DND-41 (cell line): ENCODE data around the gene PDPR.
"Not testable (repeated sequence)": the region's sequence is repeated elsewhere in the genome, so short reads cannot be mapped to it uniquely, and the experiment has no call there.

Experiments
- ATAC-seq: fragments of 200-7000 bp; cut with Tn5 transposase; 3 replicates; pipeline ENCODE4 v1.9.1; 2021; ENCODE audit warnings: low read depth; ENCODE audit not compliant: insufficient read depth
- DNase-seq: peaks from one replicate; pipeline ENCODE4 v3.0.0-alpha.2; 2020
- H2AFZ ChIP-seq: 2 replicates; pipeline ENCODE4 v1.6.0; 2012; ENCODE audit warnings: low read depth, low read length
- H3K27ac ChIP-seq: 2 replicates; pipeline ENCODE4 v1.5.1; 2012; ENCODE audit warnings: low read length, inconsistent platforms
- H3K27me3 ChIP-seq: fragments of 200-600 bp; sonication (generic); 2 replicates; pipeline ENCODE4 v1.6.0; 2012; ENCODE audit warnings: low read length, mild to moderate bottlenecking, inconsistent platforms; ENCODE audit not compliant: insufficient read depth, poor library complexity
- H3K36me3 ChIP-seq: 2 replicates; pipeline ENCODE4 v1.5.1; 2012; ENCODE audit warnings: low read length, inconsistent platforms; ENCODE audit not compliant: insufficient read depth
- H3K4me1 ChIP-seq: 2 replicates; pipeline ENCODE4 v1.5.1; 2012; ENCODE audit warnings: mild to moderate bottlenecking, low read length; ENCODE audit not compliant: insufficient read depth
- H3K4me2 ChIP-seq: 2 replicates; pipeline ENCODE4 v1.6.0; 2012; ENCODE audit warnings: mild to moderate bottlenecking, moderate library complexity, low read length, inconsistent platforms; ENCODE audit not compliant: insufficient read depth
- H3K4me3 ChIP-seq, 2 experiments: fragments of 200-600 bp in 1 of 2; shearing (Covaris generic) in 1 of 2; 2 replicates each; pipeline ENCODE4 v1.5.1; 2012 to 2016; ENCODE audit warnings: inconsistent platforms in 2 of 2, low read length in 2 of 2, mild to moderate bottlenecking in 2 of 2, low read depth in 1 of 2, moderate library complexity in 1 of 2
- H3K79me2 ChIP-seq: 2 replicates; pipeline ENCODE4 v1.6.0; 2012; ENCODE audit warnings: low read length, inconsistent platforms; ENCODE audit not compliant: insufficient read depth
- H3K9ac ChIP-seq: 2 replicates; pipeline ENCODE4 v1.6.0; 2012; ENCODE audit warnings: low read depth, mild to moderate bottlenecking, inconsistent platforms, low read length, moderate library complexity
- H3K9me3 ChIP-seq: 2 replicates; pipeline ENCODE4 v1.5.1; 2012; ENCODE audit warnings: low read length, moderate library complexity, mild to moderate bottlenecking, inconsistent platforms; ENCODE audit not compliant: insufficient read depth, severe bottlenecking
- H4K20me1 ChIP-seq: 2 replicates; pipeline ENCODE4 v1.6.0; 2012; ENCODE audit warnings: low read length; ENCODE audit not compliant: insufficient read depth

Gene PDPR

GRCh38 chr16:70083931-70084330 lies 30.2 kb upstream of the PDPR start:
- H3K4me1 ChIP-seq, H3K9ac ChIP-seq, H3K27me3 ChIP-seq, H4K20me1 ChIP-seq, H3K4me3 ChIP-seq, H2AFZ ChIP-seq, H3K27ac ChIP-seq, H3K79me2 ChIP-seq, DNase-seq, H3K36me3 ChIP-seq, H3K4me2 ChIP-seq, ATAC-seq, H3K9me3 ChIP-seq: not testable (repeated sequence)

DNA sequence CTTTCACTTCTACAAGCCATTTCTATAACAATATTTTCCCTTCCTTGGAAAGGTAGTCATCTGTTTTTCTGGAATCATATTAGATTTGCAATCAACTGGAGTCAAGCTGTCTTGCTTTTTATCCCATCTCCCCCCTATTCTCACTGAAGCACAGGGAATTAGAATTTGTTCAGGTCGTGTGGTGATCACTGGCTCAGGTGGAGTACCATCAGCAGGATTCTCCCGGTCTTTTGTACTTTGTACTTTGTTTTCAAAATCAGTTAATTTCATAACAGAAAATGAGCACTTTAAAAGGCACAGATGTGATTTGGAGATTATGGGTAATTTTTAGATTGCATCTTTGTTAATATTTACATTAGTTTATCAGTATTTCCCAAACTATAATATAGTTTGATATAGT lies 26.0 kb upstream of the PDPR start:
- not testable (repeated sequence) for DNase-seq, ATAC-seq, H4K20me1 ChIP-seq, H3K27me3 ChIP-seq, H3K4me3 ChIP-seq, H3K9ac ChIP-seq, H2AFZ ChIP-seq, H3K4me2 ChIP-seq, H3K27ac ChIP-seq, H3K4me1 ChIP-seq, H3K79me2 ChIP-seq, H3K36me3 ChIP-seq, H3K9me3 ChIP-seq

DNA sequence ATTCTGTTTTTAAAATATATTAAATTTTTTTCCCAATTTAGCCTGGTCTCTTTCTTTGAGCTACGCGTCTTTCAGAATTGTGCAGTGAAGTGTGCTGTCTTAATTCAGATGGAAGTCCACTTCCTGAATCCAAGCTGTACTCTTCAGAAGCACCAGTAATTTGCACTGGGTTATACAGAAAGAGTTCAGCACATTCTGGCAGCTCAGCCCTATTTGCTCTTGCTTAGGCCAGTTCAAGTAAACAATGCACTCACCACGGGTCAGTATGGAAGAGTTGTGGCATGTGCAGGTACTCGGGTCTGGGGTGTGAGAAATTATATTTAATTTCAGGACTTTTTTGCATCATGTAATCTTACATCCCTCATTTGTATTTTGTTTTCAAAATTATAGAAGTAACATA lies 25.3 kb upstream of the PDPR start:
- not testable (repeated sequence) for H3K9ac ChIP-seq, H3K27ac ChIP-seq, ATAC-seq, H2AFZ ChIP-seq, H3K4me3 ChIP-seq, DNase-seq, H3K79me2 ChIP-seq, H3K27me3 ChIP-seq, H3K4me1 ChIP-seq, H3K4me2 ChIP-seq, H3K36me3 ChIP-seq, H3K9me3 ChIP-seq, H4K20me1 ChIP-seq

- not testable (repeated sequence) for ATAC-seq, H3K4me3 ChIP-seq, H3K79me2 ChIP-seq, H3K9me3 ChIP-seq, H3K27me3 ChIP-seq, H3K27ac ChIP-seq, H3K9ac ChIP-seq, H2AFZ ChIP-seq, H3K4me1 ChIP-seq, DNase-seq, H3K36me3 ChIP-seq, H4K20me1 ChIP-seq, H3K4me2 ChIP-seq
These were observed 24.8 kb upstream of the PDPR start for GRCh38 chr16:70089289-70089688.

DNA sequence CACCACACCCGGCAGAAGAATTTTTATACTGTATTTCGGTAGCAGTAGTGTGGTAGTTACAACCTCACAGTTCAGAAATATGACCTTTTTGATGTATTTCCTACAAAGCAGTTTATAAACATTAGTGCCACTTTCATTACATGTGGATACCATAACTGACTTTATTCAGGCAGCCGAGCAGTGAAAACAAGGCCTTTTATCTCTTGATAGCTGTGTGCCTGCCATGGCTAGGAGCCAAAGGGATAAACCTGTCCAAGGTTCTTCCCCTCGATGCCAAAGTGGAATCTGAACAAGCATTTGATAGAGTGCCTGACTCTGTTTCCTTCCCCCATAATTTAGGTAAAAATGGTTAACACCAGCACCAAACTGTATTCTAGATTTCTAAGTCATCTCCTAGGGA lies 23.0 kb upstream of the PDPR start:
- not testable (repeated sequence) for H3K79me2 ChIP-seq, H3K27ac ChIP-seq, H3K4me2 ChIP-seq, H3K4me3 ChIP-seq, H3K36me3 ChIP-seq, ATAC-seq, H3K4me1 ChIP-seq, H2AFZ ChIP-seq, H3K27me3 ChIP-seq, H3K9me3 ChIP-seq, H3K9ac ChIP-seq, DNase-seq, H4K20me1 ChIP-seq

- H3K27ac ChIP-seq, H3K4me1 ChIP-seq, H3K79me2 ChIP-seq, H3K4me3 ChIP-seq, H3K9ac ChIP-seq, H3K36me3 ChIP-seq, ATAC-seq, DNase-seq, H3K27me3 ChIP-seq, H2AFZ ChIP-seq, H4K20me1 ChIP-seq, H3K9me3 ChIP-seq, H3K4me2 ChIP-seq: not testable (repeated sequence)
These were observed 20.0 kb upstream of the PDPR start for GRCh38 chr16:70094096-70094495.

DNA sequence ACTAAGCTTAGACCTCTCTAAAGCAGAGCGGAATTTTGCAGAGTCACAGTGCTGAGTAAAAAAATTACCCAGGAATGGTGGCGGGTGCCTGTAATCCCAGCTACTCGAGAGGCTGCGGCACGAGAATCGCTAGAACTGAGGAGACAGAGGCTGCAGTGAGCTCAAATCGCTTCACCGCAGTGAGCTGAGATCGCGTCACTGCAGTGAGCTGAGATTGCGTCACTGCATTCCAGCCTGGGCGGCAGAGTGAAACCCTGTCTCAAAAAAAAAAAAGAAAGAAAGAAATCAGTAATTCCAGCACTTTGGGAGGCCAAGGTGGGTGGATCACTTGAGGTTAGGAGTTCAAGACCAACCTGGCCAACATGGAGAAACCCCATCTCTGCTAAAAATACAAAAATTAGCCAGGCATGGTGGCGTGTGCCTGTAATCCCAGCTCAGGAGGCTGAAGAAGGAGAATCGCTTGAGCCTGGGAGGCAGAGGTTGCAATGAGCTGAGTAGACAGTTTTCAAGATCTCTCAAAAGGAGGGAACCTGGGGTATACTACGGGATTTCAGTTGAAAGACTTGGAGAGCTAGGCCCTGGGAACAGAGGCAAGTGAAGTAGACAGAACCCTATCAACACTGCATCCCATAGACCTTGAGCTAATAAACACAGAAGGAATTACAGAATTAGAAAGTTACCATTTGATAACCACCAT lies 4.4 kb upstream of the PDPR start:
- H3K79me2 ChIP-seq, result not testable (repeated sequence)

DNA sequence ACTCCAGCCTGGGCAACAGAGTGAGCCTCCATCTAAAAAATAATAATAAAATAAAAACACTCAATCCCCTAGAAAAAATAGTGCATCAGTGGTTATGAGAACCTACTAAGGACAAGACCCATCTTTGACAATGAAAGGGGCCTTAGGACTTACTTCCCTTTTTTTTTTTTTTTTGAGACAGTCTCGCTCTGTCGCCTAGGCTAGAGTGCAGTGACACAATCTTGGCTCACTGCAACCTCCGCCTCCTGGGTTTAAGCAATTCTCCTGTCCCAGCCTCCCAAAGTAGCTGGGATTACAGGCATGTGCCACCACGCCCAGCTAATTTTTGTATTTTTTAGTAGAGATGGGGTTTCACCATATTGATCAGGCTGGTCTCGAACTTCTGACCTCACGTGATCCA lies 2.0 kb upstream of the PDPR start:
- not testable (repeated sequence) for ATAC-seq, H2AFZ ChIP-seq, H3K27ac ChIP-seq, H3K4me3 ChIP-seq, H3K9ac ChIP-seq, H3K9me3 ChIP-seq, H4K20me1 ChIP-seq, DNase-seq, H3K36me3 ChIP-seq, H3K4me2 ChIP-seq, H3K27me3 ChIP-seq
- peaks cover 18% of the 10 kb centered on the region for H3K79me2 ChIP-seq
- H3K4me1 ChIP-seq, result peaks cover 14% of the 10 kb centered on the region

More for the DNA sequence above, 4.4 kb upstream of the PDPR start:
- not testable (repeated sequence) for H3K27me3 ChIP-seq, ATAC-seq, H2AFZ ChIP-seq, H4K20me1 ChIP-seq, H3K4me2 ChIP-seq, H3K27ac ChIP-seq, DNase-seq, H3K36me3 ChIP-seq, H3K9me3 ChIP-seq, H3K9ac ChIP-seq, H3K4me3 ChIP-seq, H3K4me1 ChIP-seq
